ENCODE results near the gene TPSB2. TPM values are rescaled to one million over a fixed set of nuclear protein-coding genes. Genes with fewer than 3 reads are reported as not detected.

The TPSB2 gene
- polyA plus RNA-seq, 3 donors = not detected

GRCh38 chr16:1277151-1277598, 47.2 kb upstream of the TPSB2 start:
- H3K36me3 Mint-ChIP-seq = no peaks in the 10 kb centered on the region
- H3K27ac Mint-ChIP-seq = no peak overlapping the region
- Histone ChIP-seq H3K4me1 (ENCODE audit: control insufficient read depth in 1 of 2, insufficient read depth in 2 of 2, low read length in 2 of 2) (peaks cover 0 to under 1% of the 10 kb centered on the region in 2 donors), H4K20me1 (ENCODE audit: insufficient read depth, low read length) (no peaks in the 10 kb centered on the region), H3K9me3 (replicated peaks in 1 of 2; ENCODE audit: control insufficient read depth in 1 of 2, insufficient read depth in 1 of 2, low read length in 2 of 2) (no peaks in the 10 kb centered on the region), H3K27me3 (ENCODE audit: control insufficient read depth in 2 of 2, insufficient read depth in 2 of 2, low read length in 2 of 2) (no peaks in the 10 kb centered on the region), H3K9ac (ENCODE audit: insufficient read depth, low read length, poor library complexity, severe bottlenecking) (no peak overlapping the region), H3K36me3 (replicated peaks in 1 of 2; ENCODE audit: control insufficient read depth in 1 of 2, insufficient read depth in 2 of 2, low read length in 2 of 2) (no peaks in the 10 kb centered on the region), H3K4me2 (replicated peaks; ENCODE audit: extremely low read depth, low read length, poor library complexity, severe bottlenecking) (no peak overlapping the region), H3K27ac (ENCODE audit: low read depth in 1 of 2, low read length in 2 of 2) (no peak overlapping the region), H2AFZ (ENCODE audit: insufficient read depth, low read depth, low read length, poor library complexity, severe bottlenecking) (no peak overlapping the region), H3K79me2 (ENCODE audit: insufficient read depth, low read length) (no peaks in the 10 kb centered on the region), H3K4me3 (replicated peaks in 1 of 3; ENCODE audit: low read depth in 2 of 3, low read length in 3 of 3) (no peak overlapping the region)
- intact Hi-C loops (cut with micrococcal nuclease) = no loop called here
- no peak for TF ChIP-seq CTCF (IDR thresholded peaks at IDR 0.05)
- H3K27me3 Mint-ChIP-seq (ENCODE audit: low read depth in 3 of 3) = peaks cover 17 to 33% (median 20%) of the 10 kb centered on the region in 3 donors
- 85% methylated on average over 18 of the region's 19 CpGs for WGBS (ENCODE audit: insufficient coverage)
- no peak for DNase-seq
- H3K4me1 Mint-ChIP-seq = peaks cover 1% of the 10 kb centered on the region
- H3K9me3 Mint-ChIP-seq = peaks cover 0 to 10% (median 3%) of the 10 kb centered on the region in 7 donors
- peak overlapping the region in 1 of 2 donors; percentile 51 for H3K4me3 Mint-ChIP-seq

GRCh38 chr16:1276580-1276878, 46.5 kb upstream of the TPSB2 start:
- Histone ChIP-seq H3K79me2 (ENCODE audit: insufficient read depth, low read length) (no peaks in the 10 kb centered on the region), H4K20me1 (ENCODE audit: insufficient read depth, low read length) (no peaks in the 10 kb centered on the region), H3K9ac (ENCODE audit: insufficient read depth, low read length, poor library complexity, severe bottlenecking) (no peak overlapping the region), H3K4me1 (ENCODE audit: control insufficient read depth in 1 of 2, insufficient read depth in 2 of 2, low read length in 2 of 2) (no peaks in the 10 kb centered on the region), H3K27ac (ENCODE audit: low read depth in 1 of 2, low read length in 2 of 2) (no peak overlapping the region), H2AFZ (ENCODE audit: insufficient read depth, low read depth, low read length, poor library complexity, severe bottlenecking) (no peak overlapping the region), H3K4me3 (replicated peaks in 1 of 3; ENCODE audit: low read depth in 2 of 3, low read length in 3 of 3) (no peak overlapping the region), H3K4me2 (replicated peaks; ENCODE audit: extremely low read depth, low read length, poor library complexity, severe bottlenecking) (no peak overlapping the region), H3K36me3 (replicated peaks in 1 of 2; ENCODE audit: control insufficient read depth in 1 of 2, insufficient read depth in 2 of 2, low read length in 2 of 2) (no peaks in the 10 kb centered on the region), H3K9me3 (replicated peaks in 1 of 2; ENCODE audit: control insufficient read depth in 1 of 2, insufficient read depth in 1 of 2, low read length in 2 of 2) (no peaks in the 10 kb centered on the region), H3K27me3 (ENCODE audit: control insufficient read depth in 2 of 2, insufficient read depth in 2 of 2, low read length in 2 of 2) (no peaks in the 10 kb centered on the region)
- no peaks in the 10 kb centered on the region for H3K4me1 Mint-ChIP-seq
- no peaks in the 10 kb centered on the region for H3K36me3 Mint-ChIP-seq
- intact Hi-C loops (cut with micrococcal nuclease) = no loop called here
- H3K4me3 Mint-ChIP-seq = no peak overlapping the region
- peaks cover 17 to 33% (median 20%) of the 10 kb centered on the region in 3 donors for H3K27me3 Mint-ChIP-seq (ENCODE audit: low read depth in 3 of 3)
- H3K27ac Mint-ChIP-seq = no peak overlapping the region
- DNase-seq = no peak
- 91% methylated on average over 8 of the region's 14 CpGs for whole genome bisulfite sequencing (ENCODE audit: insufficient coverage)
- TF ChIP-seq CTCF (IDR thresholded peaks at IDR 0.05) = no peak
- peaks cover 0 to 10% (median 3%) of the 10 kb centered on the region in 7 donors for H3K9me3 Mint-ChIP-seq
